ENCODE data around the gene TMEM37.

TMEM37 gene

DNA sequence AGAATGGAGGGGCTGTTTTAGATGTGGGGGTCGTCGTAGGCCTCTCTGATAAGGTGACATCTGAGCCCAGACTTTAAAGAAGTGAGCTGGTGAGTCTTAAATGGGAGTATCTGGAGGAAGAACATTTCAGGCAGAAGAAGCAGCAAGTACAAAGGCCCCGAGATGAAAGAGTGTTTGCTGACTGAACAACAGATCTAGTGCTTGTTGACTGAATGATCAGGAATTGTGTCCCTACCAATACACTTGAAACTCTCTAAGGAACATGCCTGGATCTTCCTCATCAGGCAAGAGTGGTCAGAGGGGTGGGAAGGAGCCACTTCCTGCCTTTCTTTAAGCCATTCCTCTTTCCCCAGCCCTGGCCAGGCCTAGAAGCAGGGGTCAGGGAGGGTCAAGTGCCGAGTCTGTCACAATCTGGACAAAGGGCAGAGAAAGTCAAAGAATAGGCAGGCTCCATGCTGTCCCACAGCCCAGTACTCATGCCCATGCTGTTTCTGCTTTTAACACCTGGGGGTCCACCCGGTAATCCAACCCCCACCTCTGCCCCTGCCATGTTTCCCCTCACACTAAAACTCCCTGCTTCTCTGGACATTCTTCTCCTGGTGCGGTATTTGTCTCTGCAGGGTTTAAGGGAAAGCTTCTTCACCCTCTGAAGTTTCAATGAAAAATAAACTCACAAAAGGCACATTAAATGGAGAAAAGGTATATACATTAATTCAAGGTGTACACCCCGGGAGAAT lies 3.0 kb upstream of the TMEM37 start:
- DNase-seq = no peak
- Histone ChIP-seq H4K8ac (ENCODE audit: low read depth, low read length) (no peak overlapping the region), H3K27ac (ENCODE audit: low read depth, low read length) (peak overlapping the region; percentile 10), H4K91ac (ENCODE audit: low read depth, low read length) (peak overlapping the region; percentile 42), H3K14ac (ENCODE audit: low read length) (no peak overlapping the region), H2BK5ac (ENCODE audit: low read depth, low read length, poor library complexity) (no peak overlapping the region), H3K23ac (ENCODE audit: low read length) (no peak overlapping the region), H3K4me3 (ENCODE audit: low read depth, low read length) (no peak overlapping the region), H3K9me3 (ENCODE audit: insufficient read depth, low read depth, low read length) (no peaks in the 10 kb centered on the region), H4K12ac (ENCODE audit: low read depth, low read length) (no peak overlapping the region), H3K4me2 (ENCODE audit: low read length) (peak overlapping the region; percentile 16), H3K79me1 (ENCODE audit: low read length) (peaks cover 27% of the 10 kb centered on the region), H2AK5ac (ENCODE audit: low read length) (no peak overlapping the region), H3K27me3 (ENCODE audit: insufficient read depth, low read length) (no peaks in the 10 kb centered on the region), H3K36me3 (ENCODE audit: control insufficient read depth in 1 of 2, insufficient read depth in 2 of 2, low read length in 2 of 2) (no peaks in the 10 kb centered on the region), H2BK12ac (ENCODE audit: low read length) (peak overlapping the region; percentile 12), H3K4ac (ENCODE audit: low read depth, low read length) (no peak overlapping the region), H3K79me2 (ENCODE audit: control insufficient read depth, insufficient read depth, low read length, poor library complexity) (peaks cover 2% of the 10 kb centered on the region), H2AFZ (ENCODE audit: insufficient read depth, low read length, poor library complexity) (no peak overlapping the region), H2BK120ac (ENCODE audit: insufficient read depth, low read length, poor library complexity) (no peak overlapping the region), H3K9ac (ENCODE audit: low read length) (no peak overlapping the region), H3K4me1 (ENCODE audit: control insufficient read depth in 1 of 2, insufficient read depth in 2 of 2, low read length in 2 of 2) (peaks cover 47 to 59% of the 10 kb centered on the region in 2 experiments), H3K18ac (ENCODE audit: low read length) (no peak overlapping the region)
- WGBS (ENCODE audit: extremely low coverage, insufficient coverage, insufficient read length) = no CpG with 5 or more reads among the region's 7 CpGs

DNA sequence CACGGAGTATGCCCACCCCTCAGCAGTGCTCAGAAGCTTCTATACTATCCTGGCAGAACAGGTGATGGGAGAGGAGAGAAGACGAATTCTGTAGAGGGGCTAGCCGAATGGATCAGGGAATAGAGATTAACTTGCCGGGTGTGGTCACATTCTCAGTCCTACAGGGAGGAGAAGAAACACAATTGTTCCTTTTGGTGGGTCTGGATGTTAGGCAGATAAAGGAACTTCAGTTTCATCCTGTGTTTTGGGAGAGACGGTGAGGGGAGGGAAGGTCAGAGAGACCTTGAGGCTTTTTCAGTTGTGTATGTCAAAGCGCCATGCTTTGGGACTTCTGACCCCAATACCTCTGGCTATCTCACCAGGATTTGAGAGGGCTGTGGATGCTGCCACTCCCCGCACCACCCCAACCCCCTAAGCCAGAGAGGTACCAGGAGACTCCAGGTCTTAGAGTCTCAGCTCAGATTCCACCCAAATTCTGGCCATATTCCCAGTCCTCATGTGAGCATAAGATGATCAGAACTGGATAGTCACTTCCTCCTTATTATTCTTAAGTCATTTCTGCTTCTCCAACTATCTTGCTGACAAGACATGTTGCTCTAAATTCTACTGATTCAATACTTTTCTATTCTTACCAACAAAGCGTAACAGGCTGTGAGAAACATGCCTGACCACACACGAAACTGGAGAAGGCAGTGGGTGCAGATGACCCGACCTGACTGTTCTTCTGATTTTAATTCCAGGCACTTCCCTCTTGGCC lies 2.3 kb upstream of the TMEM37 start:
- Histone ChIP-seq H3K14ac (ENCODE audit: low read length) (no peak overlapping the region), H3K4me1 (ENCODE audit: control insufficient read depth in 1 of 2, insufficient read depth in 2 of 2, low read length in 2 of 2) (peaks cover 49 to 65% of the 10 kb centered on the region in 2 experiments), H2BK120ac (ENCODE audit: insufficient read depth, low read length, poor library complexity) (peak overlapping the region; percentile 9), H3K4me2 (ENCODE audit: low read length) (peak overlapping the region; percentile 16), H3K18ac (ENCODE audit: low read length) (no peak overlapping the region), H2AFZ (ENCODE audit: insufficient read depth, low read length, poor library complexity) (no peak overlapping the region), H3K23ac (ENCODE audit: low read length) (no peak overlapping the region), H3K36me3 (ENCODE audit: control insufficient read depth in 1 of 2, insufficient read depth in 2 of 2, low read length in 2 of 2) (no peaks in the 10 kb centered on the region), H3K4ac (ENCODE audit: low read depth, low read length) (no peak overlapping the region), H4K12ac (ENCODE audit: low read depth, low read length) (no peak overlapping the region), H2AK5ac (ENCODE audit: low read length) (no peak overlapping the region), H3K4me3 (ENCODE audit: low read depth, low read length) (no peak overlapping the region), H3K27me3 (ENCODE audit: insufficient read depth, low read length) (no peaks in the 10 kb centered on the region), H4K91ac (ENCODE audit: low read depth, low read length) (peak overlapping the region; percentile 72), H2BK12ac (ENCODE audit: low read length) (peak overlapping the region; percentile 41), H3K79me1 (ENCODE audit: low read length) (peaks cover 27% of the 10 kb centered on the region), H3K27ac (ENCODE audit: low read depth, low read length) (peak overlapping the region; percentile 10), H3K9me3 (ENCODE audit: insufficient read depth, low read depth, low read length) (no peaks in the 10 kb centered on the region), H3K9ac (ENCODE audit: low read length) (no peak overlapping the region), H2BK5ac (ENCODE audit: low read depth, low read length, poor library complexity) (no peak overlapping the region), H4K8ac (ENCODE audit: low read depth, low read length) (no peak overlapping the region), H3K79me2 (ENCODE audit: control insufficient read depth, insufficient read depth, low read length, poor library complexity) (peaks cover 2% of the 10 kb centered on the region)
- DNase-seq = peak in 1 of 2 donors; percentile 33
- WGBS (ENCODE audit: extremely low coverage, insufficient coverage, insufficient read length) = no CpG with 5 or more reads among the region's 10 CpGs

DNA sequence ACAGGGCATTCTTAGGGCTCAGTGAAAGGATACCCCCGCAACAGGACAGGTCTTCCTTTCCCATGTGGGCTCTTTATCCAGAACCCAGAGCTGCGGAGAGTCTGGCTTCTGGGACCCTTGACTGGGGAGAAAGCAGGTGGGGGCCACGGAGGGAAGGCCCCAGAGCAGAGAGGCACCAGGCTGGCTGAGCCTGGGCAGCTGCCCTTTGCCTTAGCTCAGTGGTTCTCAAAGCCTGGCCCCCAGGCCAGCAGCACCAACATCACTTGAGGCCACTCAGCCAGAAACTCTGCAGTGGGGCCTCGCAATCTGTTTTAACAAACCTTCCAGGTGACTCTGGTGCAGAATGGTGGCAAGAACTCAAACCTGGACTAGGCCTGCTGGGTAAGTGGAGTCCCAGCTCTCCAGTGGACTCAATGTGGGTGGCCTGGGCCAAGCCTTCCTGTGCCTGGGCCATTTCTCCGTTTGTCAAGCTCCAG lies 1.6 kb upstream of the TMEM37 start:
- H4K91ac ChIP-seq (ENCODE audit: low read depth, low read length) = peak overlapping the region; percentile 72
- peaks cover 30% of the 10 kb centered on the region for H3K79me1 ChIP-seq (ENCODE audit: low read length)
- H4K12ac ChIP-seq (ENCODE audit: low read depth, low read length) = no peak overlapping the region
- H3K23ac ChIP-seq (ENCODE audit: low read length) = no peak overlapping the region
- H2AK5ac ChIP-seq (ENCODE audit: low read length) = peak overlapping the region; percentile 16
- no peaks in the 10 kb centered on the region for H3K36me3 ChIP-seq (ENCODE audit: control insufficient read depth in 1 of 2, insufficient read depth in 2 of 2, low read length in 2 of 2)
- H3K27me3 ChIP-seq (ENCODE audit: insufficient read depth, low read length) = no peaks in the 10 kb centered on the region
- no peak for DNase-seq
- H3K9ac ChIP-seq (ENCODE audit: low read length) = no peak overlapping the region
- no peak overlapping the region for H2AFZ ChIP-seq (ENCODE audit: insufficient read depth, low read length, poor library complexity)
- H3K27ac ChIP-seq (ENCODE audit: low read depth, low read length) = peak overlapping the region; percentile 22
- WGBS (ENCODE audit: extremely low coverage, insufficient coverage, insufficient read length) = no CpG with 5 or more reads among the region's 5 CpGs
- peak overlapping the region; percentile 45 for H2BK5ac ChIP-seq (ENCODE audit: low read depth, low read length, poor library complexity)
- H3K79me2 ChIP-seq (ENCODE audit: control insufficient read depth, insufficient read depth, low read length, poor library complexity) = peaks cover 2% of the 10 kb centered on the region
- no peak overlapping the region for H3K4me3 ChIP-seq (ENCODE audit: low read depth, low read length)
- H2BK12ac ChIP-seq (ENCODE audit: low read length) = peak overlapping the region; percentile 48
- H2BK120ac ChIP-seq (ENCODE audit: insufficient read depth, low read length, poor library complexity) = peak overlapping the region; percentile 9
- H3K18ac ChIP-seq (ENCODE audit: low read length) = no peak overlapping the region
- H3K9me3 ChIP-seq (ENCODE audit: insufficient read depth, low read depth, low read length) = no peaks in the 10 kb centered on the region
- peaks cover 53 to 70% of the 10 kb centered on the region in 2 experiments for H3K4me1 ChIP-seq (ENCODE audit: control insufficient read depth in 1 of 2, insufficient read depth in 2 of 2, low read length in 2 of 2)
- no peak overlapping the region for H3K4ac ChIP-seq (ENCODE audit: low read depth, low read length)
- peak overlapping the region; percentile 1 for H3K14ac ChIP-seq (ENCODE audit: low read length)
- H3K4me2 ChIP-seq (ENCODE audit: low read length) = no peak overlapping the region
- H4K8ac ChIP-seq (ENCODE audit: low read depth, low read length) = no peak overlapping the region

DNA sequence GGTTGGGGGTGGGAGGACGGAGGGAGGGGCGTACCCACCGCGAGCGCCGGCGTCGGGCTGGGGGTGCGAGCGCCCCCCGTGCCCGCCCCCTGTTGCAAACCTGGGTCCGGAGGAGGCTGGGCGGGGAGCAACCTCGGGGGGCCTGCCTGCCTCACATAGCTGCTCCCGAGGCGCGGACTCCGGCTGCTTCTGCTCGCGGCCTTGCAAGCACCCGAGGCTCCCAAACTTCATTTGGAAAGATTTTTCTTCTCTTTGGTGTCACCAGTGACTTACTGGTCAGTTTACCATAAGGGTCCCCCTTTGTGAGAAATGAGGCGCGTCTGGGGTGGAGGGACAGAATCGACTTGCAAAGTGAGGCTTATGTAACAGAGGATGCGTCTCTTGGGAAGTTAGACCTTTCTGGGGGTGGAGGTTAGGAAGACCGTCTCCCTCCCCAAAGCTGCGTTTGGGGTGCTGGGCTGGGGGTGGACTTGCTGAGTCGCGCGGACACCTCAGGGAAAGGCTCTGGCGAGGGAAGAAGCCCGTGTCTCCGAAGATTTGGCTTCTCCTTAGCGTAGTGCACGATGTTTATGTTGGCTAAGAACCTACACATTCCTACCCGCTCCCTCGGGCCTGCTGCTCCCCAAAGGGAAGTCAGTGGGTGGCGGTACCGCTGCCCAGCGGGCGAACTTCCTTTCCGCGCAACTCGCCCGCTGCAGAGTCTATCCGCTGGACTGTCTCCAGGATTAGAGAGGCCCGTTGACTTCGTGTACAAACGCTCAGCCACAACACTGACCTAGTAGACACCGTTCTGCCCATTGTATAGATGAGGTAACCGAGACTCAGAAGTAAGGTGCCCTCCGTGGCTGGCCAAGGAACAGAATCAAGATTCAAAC lies 559 bp downstream of the TMEM37 start:
- H3K4me2 ChIP-seq (ENCODE audit: low read length) = peak overlapping the region; percentile 65
- H3K4me3 ChIP-seq (ENCODE audit: low read depth, low read length) = peak overlapping the region; percentile 67
- H3K9ac ChIP-seq (ENCODE audit: low read length) = no peak overlapping the region
- DNase-seq = no peak
- peaks cover 2% of the 10 kb centered on the region for H3K79me2 ChIP-seq (ENCODE audit: control insufficient read depth, insufficient read depth, low read length, poor library complexity)
- H4K91ac ChIP-seq (ENCODE audit: low read depth, low read length) = peak overlapping the region; percentile 84
- H4K8ac ChIP-seq (ENCODE audit: low read depth, low read length) = peak overlapping the region; percentile 77
- no peak overlapping the region for H2BK5ac ChIP-seq (ENCODE audit: low read depth, low read length, poor library complexity)
- H2AK5ac ChIP-seq (ENCODE audit: low read length) = peak overlapping the region; percentile 13
- no peaks in the 10 kb centered on the region for H3K27me3 ChIP-seq (ENCODE audit: insufficient read depth, low read length)
- no peak overlapping the region for H3K23ac ChIP-seq (ENCODE audit: low read length)
- peak overlapping the region; percentile 48 for H2AFZ ChIP-seq (ENCODE audit: insufficient read depth, low read length, poor library complexity)
- WGBS (ENCODE audit: extremely low coverage, insufficient coverage, insufficient read length) = no CpG with 5 or more reads among the region's 53 CpGs
- H3K9me3 ChIP-seq (ENCODE audit: insufficient read depth, low read depth, low read length) = no peaks in the 10 kb centered on the region
- no peak overlapping the region for H4K12ac ChIP-seq (ENCODE audit: low read depth, low read length)
- H3K79me1 ChIP-seq (ENCODE audit: low read length) = peaks cover 24% of the 10 kb centered on the region
- H3K18ac ChIP-seq (ENCODE audit: low read length) = peak overlapping the region; percentile 87
- peak overlapping the region; percentile 73 for H2BK120ac ChIP-seq (ENCODE audit: insufficient read depth, low read length, poor library complexity)
- H3K14ac ChIP-seq (ENCODE audit: low read length) = peak overlapping the region; percentile 50
- H3K4me1 ChIP-seq (ENCODE audit: control insufficient read depth in 1 of 2, insufficient read depth in 2 of 2, low read length in 2 of 2) = peaks cover 39 to 56% of the 10 kb centered on the region in 2 experiments
- H2BK12ac ChIP-seq (ENCODE audit: low read length) = peak overlapping the region; percentile 29
- peaks cover 0 to 3% of the 10 kb centered on the region in 2 experiments for H3K36me3 ChIP-seq (ENCODE audit: control insufficient read depth in 1 of 2, insufficient read depth in 2 of 2, low read length in 2 of 2)
- peak overlapping the region; percentile 9 for H3K27ac ChIP-seq (ENCODE audit: low read depth, low read length)
- peak overlapping the region; percentile 35 for H3K4ac ChIP-seq (ENCODE audit: low read depth, low read length)

Measured in trophoblast cell (in vitro differentiated cells and primary cell).